ENCODE measurements around the gene NIPA2. TPM values are rescaled to one million over a fixed set of nuclear protein-coding genes. Genes with fewer than 3 reads are reported as not detected.
A peak's percentile ranks its signal among the peaks of the same experiment; 100 is the strongest.

NIPA2 gene
- total and polyA plus RNA-seq, 2 of the 8 experiments (the other 6 are each of a cell fraction or from before 2014, with no cell fraction given) = 38.5 to 81.7 TPM

GRCh38 chr15:22827125-22827524 is 11.3 kb upstream of the NIPA2 start (continued):
- 0 out of 2 replicates have a peak, but pooled peaks have one; percentile 5 for TF ChIP-seq SRF (IDR thresholded peaks at IDR 0.05; ENCODE audit: low read depth, low read length)

Measured in H1 (cell line).